DMS114 treated with DMSO at 0.1 percent for 48 hours (cell line): ENCODE results near the gene KRT86.
"Not testable (repeated sequence)": the region's sequence is repeated elsewhere in the genome, so short reads cannot be mapped to it uniquely, and the experiment has no call there.

Experiments used
- DNase-seq: peaks from one replicate; lab custom pipeline; 2025; ENCODE audit not compliant: unreplicated experiment; lab: John Stamatoyannopoulos, UW

The KRT86 gene

DNA sequence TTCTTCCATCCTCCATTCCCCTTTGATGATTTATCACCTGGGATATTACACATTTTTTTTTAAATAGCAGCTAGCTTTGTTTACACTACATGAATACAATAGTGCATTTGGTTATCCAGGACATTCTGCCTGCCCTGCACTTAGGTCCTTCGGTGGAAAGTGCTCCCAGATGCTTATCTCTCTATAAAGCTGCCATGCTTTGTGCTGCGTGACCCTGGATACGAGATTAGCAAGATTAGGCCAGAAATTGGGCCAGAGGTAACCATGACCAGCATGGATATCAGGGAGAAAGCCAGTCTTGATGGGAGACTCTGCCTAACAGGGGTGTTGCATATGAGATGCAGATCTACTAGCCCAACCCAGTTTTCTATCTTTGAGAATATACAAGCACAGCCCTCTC lies 58.9 kb downstream of the KRT86 start:
- no peak for DNase-seq

DNA sequence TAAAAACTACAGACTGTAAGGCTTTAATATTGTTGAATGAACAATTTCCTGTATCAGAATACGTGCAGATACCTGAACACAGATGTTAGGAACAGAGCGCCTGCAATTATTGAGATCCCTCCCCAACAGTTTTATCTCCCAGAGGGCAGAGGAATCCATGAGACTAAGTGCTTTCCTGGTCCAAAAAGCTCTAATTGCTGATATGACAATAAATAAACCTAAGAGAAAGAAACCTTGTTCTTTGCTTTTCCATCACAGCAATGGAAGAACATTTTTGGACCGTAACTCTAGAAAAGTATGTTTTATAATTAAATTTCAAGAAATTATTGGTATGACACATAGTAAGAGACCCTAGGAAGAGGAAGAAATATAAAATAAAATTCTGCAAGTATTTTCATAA lies 59.7 kb downstream of the KRT86 start:
- DNase-seq: no peak

DNA sequence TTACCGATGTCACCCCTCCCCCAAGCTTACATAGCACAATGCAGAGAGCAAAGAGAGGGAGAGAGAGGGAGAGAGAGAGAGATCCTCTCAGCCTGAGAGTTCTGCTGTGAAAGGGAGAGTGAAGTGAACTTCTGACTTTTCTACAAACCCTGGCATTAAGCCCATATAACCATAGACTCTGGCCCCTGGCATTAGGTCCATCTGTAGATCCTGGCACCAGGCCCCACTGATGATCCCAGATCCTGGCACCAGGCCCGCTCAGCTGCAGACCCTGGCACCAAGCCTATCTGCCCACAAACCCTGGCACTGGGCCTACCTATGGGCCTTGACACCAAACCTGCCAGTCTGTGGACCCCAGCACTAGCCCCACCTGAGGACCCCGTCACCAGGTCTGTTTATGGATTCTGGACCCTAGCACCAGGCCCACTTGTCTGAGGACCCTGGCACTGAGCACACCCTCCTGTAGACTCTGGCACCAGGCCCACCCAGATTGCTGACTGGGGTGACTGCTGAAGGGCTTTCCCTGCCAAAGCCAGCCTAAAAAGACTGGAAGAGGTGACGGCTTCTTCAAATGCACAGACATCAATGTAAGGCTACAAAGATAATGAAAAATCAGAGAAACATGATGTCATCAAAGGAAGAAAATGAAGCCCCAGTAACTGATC lies 61.3 kb downstream of the KRT86 start:
- no peak for DNase-seq

DNA sequence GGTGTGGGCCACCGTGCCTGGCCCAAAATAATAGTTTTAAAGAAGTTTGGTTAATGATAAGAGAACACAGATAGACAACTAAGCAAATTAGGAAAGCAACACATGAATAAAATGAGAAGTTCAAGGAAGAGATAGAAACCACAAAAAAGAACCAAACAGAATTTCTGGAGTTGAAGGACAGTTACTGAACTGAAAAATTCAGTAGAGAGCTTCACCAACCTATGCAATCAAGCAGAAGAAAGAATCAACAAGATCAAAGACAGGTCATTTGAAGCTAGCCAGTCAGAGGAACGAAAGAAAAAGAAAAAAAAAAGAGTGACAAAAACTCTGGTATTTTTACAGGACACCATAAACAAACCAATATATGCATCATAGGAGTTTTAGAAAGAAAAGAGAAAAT lies 62.2 kb downstream of the KRT86 start:
- no peak for DNase-seq

DNA sequence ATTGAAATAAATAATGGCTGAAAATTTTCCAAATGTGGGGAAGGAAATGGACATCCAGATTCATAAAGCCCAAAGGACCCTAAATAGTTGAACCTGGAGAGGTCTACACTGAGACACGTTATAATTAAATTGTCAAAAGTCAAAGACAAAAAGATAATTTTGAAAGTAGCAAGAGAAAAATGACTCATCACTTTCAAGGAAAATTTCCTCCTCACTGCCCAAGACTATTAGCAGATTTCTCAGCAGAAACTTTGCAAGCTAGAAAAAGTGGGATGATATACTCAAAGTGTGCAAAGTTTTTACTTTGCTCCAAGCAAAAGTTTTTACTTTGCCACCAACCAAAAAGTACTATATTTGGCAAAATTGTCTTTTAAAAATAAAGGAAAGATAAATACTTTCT lies 62.6 kb downstream of the KRT86 start:
- no peak for DNase-seq

DNA sequence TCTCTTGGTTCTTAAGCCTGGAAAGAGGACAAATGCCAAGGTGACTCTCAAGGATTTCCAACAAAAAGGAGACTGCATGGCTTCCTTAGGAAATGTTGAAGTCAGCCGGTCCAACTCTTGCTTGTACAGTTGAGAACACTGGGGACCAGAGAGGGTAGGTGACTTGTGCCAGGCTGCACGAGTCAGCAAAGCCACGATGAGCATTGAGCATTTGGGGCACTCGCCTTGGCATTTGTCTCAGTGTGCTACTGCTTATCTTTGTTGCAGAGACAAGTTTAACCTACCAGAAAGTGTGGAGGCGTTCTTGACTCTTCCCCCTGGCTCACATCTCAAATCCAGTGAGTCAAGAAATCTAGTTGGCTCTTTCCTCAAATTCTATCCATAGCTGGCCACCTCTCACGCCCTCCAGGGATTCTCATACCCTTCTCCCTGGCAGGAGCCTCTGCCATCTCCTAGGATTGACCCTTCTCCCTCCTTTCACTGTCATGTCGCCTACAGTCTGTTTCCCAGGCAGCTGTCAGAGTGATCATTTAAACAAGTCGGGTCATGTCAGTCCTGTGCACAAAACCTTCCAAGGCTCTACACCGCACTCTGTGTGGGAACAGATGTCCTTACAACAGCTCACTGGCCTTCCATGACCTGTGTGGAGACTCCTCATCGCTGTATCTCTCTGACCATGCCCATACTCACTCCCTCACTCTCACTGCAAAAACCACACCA lies 64.0 kb downstream of the KRT86 start:
- no peak for DNase-seq

DNA sequence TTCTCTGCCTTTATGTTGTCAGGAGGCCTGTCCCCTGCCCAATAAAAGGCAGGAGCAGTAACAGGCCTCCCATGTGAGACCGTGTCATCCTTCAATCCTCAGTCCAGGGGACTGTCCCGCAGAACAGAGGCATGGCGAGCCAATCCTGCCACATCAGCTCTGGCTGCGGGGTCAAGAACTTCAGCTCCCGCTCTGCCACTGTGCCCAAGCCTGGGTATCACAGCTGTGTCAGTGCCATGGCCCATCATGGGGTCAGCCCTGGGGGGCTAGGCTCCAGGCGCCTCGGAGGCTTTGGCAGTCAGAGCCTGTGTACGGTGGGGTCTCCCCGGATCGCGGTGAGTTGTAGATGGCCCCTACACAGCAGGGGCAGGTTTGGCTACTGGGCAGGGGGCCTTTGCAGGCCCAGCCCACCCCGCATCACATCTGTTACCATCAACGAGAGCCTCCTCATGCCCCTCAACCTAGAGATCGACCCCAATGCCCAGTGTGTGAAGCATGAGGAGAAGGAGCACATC lies 66.7 kb downstream of the KRT86 start:
- no peak for DNase-seq

DNA sequence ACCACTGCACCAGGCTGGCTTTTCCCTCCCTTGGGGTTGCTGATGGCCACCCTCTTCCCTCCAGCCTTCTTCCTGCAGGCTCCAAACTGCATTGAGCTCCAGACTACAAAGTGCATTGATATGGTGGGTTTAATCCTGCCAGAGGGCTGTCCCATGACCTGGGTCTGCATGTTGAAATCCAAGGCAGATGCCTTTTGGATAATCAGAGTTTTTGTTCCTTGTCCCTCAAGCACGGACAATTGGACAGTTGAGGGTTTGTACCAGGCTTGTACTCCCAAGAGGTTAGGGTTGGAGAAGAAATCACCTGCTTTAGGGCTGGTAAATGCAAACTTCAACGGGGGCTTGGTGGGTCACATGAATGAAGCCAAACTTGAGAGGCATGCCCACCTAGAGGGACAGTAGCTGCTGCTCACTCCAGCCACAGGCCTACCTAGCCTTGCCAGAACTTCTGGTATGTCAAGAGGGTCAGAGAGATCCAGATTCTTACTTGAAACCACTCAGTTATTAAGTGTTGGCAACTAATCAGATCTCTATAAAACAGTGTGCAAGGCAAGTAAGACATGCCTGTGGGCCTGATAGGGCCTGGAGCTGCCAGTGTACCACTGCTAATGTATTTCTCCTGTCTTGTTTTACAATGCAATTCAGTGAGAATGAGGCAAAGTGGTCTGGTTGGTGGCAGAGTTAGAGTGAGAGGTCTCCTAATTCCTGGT lies 68.5 kb downstream of the KRT86 start:
- DNase-seq: no peak

DNA sequence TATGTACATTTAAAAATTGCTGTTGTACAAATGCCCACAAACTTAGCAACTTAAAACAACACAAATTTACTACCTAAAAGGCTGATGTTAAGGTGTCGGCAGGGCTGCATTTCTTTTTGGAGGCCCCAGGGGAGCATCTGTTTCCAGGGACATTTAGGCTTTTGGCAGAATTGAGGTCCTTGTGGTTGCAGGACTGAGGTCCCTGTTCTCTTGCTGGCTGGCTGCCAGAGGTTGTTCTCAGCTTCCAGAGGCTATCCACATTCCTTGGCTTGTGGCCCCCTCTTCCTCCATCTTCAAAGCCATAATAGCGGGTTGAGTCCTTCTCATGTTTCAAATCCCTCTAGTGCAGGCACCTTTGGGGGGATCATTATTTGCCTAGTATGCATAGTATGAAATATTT lies 69.1 kb downstream of the KRT86 start:
- no peak for DNase-seq

DNA sequence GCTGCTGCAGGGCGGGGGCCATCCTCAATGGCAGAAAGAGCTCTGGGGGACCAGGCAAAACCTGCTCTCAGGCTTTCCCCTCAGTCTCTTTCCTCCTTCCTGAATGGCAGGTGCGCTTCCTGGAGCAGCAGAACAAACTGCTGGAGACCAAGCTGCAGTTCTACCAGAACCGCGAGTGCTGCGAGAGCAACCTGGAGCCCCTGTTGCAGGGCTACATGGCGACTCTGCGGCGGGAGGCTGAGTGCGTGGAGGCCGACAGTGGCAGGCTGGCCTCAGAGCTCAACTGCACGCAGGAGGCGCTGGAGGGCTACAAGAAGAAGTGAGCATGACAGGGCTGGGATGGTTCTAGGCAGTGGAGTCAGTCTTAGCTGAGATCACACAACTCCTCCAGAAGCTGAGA lies 69.7 kb downstream of the KRT86 start:
- DNase-seq: no peak

DNA sequence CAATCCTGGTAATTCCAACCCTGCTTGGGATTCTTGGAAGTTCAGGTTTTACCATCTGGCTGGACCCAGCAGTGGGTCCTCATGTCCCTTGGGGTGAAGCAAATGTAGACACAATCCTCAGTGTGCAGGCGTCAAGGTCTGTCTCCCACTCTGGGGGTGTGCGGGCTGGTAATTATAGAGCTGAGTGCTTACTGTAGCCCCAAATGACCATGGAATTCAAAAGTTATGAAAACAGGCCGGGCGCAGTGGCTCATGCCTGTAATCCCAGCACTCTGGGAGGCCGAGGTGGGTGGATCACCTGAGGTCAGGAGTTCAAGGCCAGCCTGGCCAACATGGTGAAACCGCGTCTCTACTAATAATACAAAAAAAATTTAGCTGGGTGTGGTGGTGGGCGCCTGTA lies 70.6 kb downstream of the KRT86 start:
- not testable (repeated sequence) for DNase-seq

DNA sequence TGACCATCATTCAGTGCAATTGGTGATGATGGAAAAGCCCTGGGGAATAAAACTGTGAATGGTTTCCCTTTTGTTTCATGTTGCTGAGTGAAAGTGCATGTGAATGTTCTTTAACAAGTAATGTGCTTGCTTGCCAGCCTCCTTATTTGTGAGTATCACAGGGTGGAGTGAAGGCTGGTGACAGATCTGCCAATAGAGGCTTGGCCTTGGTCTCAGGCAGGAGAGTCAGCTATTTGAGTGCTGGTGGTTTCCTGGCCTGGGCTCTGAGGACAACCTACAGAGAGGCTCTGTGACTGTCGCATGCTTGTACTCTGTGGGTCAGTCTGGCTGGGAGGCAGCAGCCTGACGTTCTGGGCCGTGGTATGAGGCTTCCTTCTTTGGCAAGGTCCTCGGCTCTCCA lies 72.1 kb downstream of the KRT86 start:
- no peak for DNase-seq

DNA sequence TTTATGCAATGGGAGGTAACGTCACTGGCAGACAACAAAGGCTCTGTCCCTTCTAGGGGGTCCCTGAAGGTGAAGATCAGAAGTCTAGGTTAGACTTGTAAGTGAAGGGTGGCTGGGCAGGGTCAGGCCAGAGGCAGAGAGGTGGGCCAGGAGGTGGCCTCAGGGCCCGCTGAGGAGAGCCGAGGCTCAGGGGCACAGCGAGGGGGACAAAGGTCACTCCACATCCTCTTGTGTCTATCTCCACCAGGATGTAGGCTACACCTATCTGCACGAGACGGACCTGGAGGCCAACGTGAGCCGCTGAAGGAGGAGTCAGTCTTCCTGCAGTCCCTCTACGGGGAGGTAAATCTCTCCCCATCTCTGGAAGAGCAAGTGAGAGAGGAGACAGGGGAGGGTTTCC lies 72.6 kb downstream of the KRT86 start:
- DNase-seq: no peak

DNA sequence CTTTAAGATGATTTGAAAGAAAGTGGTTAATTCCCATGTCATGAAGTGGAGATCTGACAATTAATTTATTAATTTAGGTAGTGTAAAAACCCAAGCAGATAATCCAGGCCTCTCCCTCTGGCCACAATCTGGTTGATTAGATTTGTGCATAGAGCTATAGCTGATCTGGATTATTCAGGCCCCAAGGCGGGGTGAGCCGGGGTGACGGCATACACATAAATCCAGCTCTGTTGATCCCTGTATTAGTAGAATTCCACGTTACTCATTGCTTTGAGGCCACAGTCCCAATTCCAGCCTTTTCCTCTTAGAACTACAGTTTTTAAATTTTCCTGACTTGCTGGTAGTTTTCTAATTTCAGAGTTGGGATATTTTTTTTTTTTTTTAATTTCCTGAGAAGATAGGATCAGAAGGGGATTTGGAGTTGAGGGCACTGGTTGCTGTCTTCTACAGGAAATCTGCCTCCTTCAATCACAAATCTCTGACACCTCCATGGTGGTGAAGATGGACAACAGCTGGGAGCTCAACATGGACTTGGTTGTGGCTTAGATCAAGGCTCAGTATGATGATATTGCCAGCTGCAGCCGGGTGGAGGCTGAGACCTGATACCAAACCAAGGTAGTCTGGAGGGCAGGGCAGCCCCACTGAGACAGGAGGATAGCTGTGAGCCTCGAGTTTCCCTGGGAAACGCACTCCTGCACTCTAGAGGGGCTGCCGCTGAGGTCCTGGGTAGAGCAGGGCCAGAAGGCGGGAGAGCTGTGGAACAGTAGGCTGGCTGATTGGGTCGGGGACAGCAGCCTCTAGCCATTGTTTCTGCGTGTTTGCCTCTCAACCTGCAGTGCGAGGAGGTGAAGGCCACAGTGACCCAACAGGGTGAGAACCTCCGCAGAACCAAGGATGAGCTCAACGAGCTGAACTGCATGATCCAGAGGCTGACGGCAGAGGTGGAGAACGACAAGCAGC lies 73.4 kb downstream of the KRT86 start:
- no peak for DNase-seq

DNA sequence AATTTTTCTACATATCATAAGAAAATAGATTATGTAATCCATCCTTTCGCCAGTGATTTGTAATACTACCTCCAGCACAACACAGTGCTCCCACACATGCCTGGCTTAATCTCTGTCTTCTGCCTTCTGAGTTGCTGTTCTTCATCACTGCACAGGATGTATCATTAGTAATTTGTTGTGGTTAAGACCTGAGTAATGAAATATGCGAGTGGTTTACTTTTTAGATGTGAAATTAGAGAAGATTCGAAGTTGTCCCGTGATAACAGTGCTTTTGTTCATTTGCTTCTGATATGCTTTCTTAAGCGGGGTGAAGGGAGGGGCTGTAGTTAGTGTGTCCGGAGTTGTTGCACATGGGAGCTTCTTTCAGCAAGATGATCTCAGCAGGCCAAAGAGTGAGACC lies 74.8 kb downstream of the KRT86 start:
- DNase-seq: no peak

DNA sequence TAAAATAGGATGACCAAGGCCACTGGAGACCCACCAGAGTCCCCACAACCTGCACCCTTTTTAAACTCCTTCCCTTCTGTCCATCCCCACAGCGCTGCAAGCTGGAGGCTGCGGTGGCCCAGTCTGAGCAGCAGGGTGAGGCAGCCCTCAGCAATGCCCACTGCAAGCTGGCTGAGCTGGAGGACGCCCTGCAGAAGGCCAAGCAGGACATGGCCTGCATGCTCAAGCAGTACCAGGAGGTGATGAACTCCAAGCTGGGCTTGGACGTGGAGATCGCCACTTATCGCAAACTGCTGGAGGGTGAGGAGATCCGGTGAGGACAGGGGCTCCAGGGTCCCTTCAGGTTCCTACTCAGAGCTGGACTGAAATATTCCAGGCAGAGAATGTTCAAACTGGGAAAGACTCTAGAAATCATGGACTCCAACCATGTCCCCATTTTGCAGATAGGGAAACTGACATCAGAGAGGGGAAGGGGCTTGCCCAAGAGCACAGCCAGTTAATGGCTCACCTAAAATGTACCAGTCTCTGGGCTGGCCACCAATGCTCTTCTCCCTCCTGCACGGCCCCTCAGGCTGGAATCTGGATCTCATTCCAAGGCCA lies 75.7 kb downstream of the KRT86 start:
- no peak for DNase-seq

DNA sequence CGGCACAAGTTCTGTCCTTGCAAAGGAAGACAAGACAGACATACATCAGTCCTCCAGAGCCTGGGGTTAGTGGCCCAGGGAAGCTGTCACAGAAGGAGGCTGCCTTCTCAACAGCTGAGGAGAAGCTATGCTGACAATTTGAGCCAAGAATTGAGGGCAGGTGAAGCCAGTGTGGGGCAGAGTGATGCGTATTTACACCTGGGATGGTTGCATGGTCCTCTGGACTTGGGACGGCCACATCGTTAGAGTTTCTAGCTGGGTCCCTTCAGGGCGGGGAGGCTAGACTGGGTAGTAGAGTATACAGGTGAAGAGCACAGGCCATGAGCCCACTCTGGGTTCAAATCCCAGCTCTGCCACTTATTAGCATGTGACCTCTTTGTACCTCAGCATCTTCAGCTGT lies 76.3 kb downstream of the KRT86 start:
- DNase-seq: no peak

DNA sequence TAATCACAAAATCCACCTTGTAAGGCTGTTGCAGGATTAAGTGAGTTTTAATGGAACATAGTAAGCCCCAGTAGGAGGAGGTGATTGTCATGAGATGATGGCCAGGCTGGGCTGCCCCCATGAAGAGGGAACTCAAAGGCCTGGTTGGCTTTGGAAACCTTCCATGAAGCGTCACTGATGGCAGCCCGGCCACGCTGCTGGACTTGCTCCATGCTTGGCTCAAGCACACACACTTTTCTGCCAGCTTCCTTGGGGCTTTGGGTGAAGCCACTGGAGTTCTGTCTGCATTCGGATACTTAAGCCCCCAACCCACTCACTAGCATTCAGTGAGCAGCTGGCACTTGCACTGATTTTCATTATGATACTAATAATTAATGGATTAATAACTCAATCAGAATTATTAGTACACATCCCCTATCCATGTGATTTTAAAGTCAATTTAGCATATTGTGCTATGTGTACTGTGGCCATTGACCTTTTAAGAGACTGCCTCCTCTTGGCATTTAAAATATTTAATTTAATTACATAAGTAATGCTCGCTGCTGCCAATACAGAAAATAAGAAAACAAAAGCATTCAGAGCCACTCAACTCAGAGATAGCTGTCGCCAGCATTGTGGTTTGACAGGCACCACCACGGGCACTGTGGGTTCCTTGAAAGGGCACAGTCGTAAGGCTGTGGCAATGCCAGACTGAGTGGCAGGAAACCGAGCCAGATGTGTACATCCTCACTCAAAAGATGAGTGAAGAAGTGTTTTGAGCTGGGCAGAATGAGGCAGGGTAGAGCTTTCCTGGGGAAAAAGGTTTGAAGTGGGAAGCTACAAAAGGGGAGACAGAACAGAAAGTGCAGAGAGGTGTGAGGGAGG lies 77.0 kb downstream of the KRT86 start:
- no peak for DNase-seq

DNA sequence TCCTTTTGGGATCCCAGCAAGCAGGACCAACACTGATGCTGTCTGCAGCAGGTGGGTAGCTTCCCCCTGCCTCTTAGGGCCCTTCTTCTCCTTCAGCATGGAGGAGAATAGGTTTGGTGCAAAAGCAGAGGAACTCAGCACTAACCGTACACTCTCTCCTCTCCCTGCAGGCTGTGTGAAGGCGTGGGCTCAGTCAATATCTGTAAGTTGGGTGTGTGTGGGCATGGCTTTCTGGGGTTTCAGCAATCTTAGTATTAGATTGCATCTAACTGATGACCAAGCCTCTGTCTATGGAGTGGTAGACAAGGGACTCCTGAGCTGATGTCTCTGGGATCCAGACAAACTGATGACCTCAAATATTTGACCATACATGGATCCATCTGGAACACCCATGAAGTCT lies 78.5 kb downstream of the KRT86 start:
- no peak for DNase-seq

DNA sequence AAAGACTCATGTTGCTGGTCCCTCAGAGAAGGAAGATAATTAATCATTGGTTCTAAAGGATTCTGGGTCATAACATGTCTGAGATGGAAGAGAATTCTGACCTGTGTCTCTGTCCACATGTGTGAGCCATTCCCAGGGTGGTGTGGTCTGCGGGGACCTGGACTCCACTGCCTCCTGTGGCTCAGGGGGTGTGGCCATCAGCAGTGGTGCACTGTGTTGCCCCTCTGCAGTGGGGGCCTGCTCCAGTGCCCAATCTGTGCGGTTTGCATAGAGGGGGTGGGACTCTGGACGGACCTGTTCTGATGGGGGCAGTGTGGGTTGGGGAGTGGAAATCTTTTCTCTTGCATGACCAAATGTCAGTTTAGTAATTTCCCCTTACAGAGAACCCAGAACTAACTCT lies 79.3 kb downstream of the KRT86 start:
- no peak for DNase-seq
